AML-193 (cell line): ENCODE results near the gene SH3PXD2A.
A peak's percentile ranks its signal among the peaks of the same experiment; 100 is the strongest.
"Not testable (repeated sequence)": the region's sequence is repeated elsewhere in the genome, so short reads cannot be mapped to it uniquely, and the experiment has no call there.

Experiments
- DNase-seq, 2 experiments: peaks; one replicate each; lab custom pipeline; 2025; lab: John Stamatoyannopoulos, UW

SH3PXD2A gene

DNA sequence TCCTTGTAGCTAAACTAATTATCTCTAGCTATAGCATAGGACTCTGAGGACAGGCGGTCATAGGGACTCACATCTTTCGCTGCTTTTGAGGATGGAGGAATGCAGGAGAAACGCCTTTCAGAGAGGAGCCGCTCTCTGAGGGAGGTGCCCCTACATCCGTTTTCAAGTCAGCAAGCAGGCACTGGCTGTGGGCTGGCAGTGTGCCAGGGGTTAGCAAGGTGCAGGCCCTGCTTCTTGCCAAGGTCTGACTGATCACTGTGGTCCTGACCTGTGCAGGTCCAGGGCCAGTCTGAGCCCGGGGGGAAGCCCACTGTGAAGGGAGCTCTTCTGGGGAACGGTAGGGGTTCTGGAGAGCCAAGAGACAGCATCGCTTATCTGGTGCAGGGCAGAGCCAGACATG lies 89.4 kb downstream of the SH3PXD2A start:
- DNase-seq, result no peak

- no peak for DNase-seq
Measured at GRCh38 chr10:103765168-103765567, 90.2 kb downstream of the SH3PXD2A start.

- DNase-seq, result no peak
Measured at GRCh38 chr10:103764296-103765088, 90.9 kb downstream of the SH3PXD2A start.

GRCh38 chr10:103763374-103764202 lies 91.8 kb downstream of the SH3PXD2A start:
- DNase-seq, result peak; percentile 87 to 92

DNA sequence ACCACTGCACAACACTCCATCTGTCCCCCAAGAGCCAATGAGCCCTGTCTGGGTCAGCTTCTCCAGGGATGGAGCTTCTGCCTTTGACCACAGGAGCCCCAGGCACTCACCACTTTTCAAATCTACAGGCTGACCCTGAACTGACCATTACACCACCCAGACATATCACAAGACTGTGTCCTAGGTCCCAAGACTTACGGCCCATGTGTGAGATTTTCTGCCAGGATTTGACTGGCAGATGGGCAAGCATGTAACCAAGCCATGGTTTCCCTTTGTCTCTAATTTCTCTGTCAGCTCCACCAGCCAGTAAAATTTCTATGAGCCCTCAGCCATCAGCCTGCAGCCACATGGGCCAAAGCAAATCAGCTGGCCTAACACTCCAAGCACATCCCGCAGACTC lies 92.5 kb downstream of the SH3PXD2A start:
- DNase-seq, result no peak

- DNase-seq, result no peak
Measured at GRCh38 chr10:103762162-103762561, 93.2 kb downstream of the SH3PXD2A start.

DNA sequence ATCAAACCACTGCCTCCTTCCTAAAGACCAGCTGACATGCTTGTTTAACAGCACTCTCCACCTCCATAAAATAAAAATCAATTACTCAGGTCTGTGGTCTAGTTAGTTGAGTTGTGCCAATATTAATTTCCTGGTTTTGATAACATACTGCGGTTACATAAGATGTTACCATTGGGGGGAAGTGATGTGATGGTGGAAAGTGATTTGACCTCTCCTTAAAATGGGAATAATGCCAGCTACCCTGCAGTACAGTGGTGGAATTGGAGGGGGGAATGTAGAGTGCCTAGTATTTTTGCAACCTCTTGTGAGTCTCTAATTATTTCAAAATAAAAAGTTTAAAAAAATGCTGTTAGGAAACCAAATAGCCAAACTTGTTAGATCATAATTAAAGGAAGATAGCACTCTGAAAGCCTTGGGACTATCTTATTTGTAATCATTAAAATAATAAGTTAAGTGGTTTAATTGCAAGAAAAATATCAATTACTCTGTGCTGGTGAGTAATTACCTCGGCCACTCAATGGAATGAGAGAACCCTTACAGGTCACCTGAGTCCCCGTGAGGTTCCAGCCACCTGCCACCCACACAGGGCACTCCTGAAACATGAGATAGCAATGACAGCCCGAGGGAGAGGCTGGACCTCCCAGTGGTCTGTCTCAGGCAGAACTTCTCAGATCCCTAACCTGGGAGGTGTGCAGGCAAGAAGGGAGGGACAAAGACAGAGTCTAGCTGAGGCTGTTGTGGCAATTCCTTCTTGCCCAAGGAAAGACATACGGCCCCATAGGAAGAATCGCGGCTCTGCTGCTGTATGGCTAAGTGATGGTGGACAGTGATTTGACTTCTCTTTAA lies 94.1 kb downstream of the SH3PXD2A start:
- peak; percentile 36 to 60 for DNase-seq

DNA sequence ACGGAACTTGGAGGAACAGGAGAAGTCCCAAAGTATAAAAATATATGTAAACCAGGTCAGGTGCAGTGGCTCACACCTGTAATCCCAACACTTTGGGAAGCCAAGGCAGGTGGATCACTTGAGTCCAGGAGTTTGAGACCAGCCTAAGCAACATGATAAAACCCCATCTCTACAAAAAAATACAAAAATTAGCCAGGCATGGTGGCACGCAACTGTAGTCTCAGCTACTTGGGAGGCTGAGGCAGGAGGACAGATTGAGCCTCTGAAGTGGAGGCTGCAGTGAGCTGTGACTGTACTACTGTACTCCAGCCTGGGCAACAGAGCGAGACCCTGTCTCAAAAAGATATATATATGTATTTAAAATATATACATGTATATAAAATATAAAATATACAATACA lies 95.1 kb downstream of the SH3PXD2A start:
- not testable (repeated sequence) for DNase-seq

DNA sequence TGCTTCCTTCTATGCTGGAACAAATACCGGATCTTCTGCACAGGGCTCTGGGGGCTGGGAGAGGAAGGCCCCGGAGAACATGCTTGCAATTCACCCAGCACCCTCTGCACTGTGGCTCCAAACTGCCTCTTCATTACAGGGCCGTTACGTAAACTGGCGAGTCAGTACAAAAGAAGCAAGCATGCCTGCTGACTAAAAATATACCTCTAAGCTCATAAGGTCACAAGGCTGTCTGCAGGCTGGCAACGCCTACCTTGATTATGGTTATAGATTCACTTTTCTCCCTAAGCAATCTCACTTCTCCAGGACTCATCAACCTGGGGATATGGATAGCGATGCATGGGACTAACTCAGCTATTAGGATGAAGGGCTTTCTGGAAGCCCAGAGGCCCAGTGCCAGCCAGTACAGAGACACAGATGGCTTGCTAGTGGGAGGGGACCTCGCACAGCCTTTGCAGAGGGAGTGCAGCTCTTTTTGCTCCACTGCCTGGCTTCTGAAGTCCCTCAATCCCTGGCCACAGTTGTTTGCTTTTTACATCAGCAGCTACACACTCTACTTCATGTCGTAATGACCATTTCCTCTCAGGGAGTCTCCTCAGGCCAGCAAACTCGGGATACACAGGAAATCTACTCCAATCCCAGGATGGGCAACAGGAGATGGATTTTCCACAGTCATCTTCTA lies 96.1 kb downstream of the SH3PXD2A start:
- DNase-seq, result peak; percentile 97 to 98

DNA sequence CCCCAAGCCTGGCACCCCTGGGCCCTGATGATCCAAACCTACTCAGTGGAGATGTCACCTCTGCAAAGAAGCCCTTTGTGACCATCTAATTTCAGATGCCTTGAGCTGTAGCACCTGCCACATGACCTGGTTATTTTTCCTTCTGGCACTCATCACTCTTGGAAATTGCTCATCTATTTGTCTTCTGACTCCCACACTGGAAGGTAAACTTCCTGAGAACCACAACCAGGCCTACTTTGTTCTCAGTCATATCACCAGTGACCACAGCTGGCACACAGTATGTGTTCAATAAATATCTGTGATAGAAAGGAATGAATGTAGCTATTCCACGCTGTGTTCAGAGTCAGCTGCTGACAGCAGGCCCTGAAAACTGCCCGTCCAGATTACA lies 97.1 kb downstream of the SH3PXD2A start:
- DNase-seq, result no peak

DNA sequence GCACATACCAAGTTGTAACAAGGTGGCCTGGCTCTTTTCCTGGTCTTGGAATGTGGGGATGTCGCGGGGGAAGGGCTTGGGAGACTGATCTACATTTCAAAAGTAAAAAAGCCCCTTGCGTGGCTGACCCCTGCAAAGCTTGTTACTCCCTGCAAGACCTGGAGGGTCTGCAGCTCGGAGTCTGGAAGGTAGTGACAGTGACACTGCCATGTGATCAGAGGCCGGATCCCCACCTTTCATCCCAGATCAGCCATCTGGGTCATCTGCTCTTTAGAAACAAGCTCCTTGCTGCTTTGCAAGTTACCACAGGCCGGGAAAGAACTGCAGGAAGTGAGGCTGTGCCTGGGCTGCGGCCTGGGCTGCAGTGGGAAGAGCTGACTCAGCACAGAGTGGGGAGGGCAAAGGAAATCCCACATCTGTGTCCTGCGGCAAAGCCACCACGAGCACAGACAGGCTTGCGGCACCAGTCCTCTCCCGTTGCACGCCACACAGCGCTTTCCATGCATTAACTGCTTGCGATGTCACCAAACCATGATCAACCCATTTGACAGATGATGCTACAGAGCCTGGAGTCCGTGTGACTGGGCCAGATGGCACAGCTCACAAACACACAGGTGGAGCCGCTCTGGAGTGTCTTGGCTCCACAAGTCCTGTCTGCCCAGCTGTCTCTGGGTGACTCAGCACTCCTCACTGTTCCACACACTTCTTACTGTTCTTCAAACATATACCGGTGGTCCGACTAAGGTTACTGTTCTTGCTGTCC lies 97.7 kb downstream of the SH3PXD2A start:
- peak; percentile 89 to 92 for DNase-seq

DNA sequence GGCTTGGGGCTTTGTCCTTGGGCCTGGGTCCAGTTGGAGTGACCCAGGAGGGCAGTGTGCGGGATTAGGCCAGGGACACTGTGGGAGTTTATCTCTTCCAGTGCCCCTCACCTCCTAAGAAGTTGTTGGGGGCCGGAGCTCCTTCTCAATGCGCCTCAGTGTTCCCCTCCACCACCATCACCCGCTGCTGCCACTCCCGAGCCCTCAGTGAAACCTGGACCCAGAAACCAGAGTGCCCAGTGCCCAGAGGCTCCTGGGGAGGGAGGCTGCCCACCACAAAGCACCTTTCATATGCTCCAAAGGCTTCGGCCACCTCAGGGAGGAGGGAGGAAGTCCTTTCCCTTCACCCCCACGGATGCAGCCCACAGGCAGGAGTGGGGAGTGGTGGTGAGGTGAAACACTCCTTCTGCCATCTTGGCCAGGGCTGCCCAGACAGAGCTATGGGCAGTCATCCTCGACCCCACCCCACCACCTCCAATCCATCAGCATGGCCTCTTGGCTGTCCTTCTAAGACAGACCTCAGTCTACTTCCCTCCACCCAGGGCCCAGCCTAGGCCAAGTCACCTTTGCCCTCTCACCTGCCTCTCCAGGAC lies 99.0 kb downstream of the SH3PXD2A start:
- DNase-seq, result no peak

GRCh38 chr10:103752680-103753248 lies 102.6 kb downstream of the SH3PXD2A start:
- peak; percentile 36 to 37 for DNase-seq

GRCh38 chr10:103751667-103752290 lies 103.6 kb downstream of the SH3PXD2A start:
- DNase-seq, result no peak

DNA sequence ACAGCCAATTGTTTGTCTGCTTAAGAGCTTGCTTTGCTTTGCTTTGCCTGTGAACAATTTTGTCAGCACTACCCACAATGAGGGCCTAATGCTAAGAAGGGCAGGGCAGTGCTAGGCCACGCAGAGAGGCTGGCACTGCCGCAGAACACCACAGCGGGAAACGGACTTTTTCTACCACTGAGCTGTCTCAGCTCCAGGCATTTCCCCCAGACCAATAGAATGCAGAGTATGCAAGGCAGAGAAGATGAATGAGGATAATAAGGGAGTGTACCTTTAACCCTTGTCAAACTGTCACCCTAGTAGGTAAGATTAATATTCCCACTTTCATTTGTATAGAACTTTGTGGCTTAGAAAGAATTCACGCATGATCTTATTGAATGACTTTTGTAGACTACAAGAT lies 104.5 kb downstream of the SH3PXD2A start:
- DNase-seq, result no peak

DNA sequence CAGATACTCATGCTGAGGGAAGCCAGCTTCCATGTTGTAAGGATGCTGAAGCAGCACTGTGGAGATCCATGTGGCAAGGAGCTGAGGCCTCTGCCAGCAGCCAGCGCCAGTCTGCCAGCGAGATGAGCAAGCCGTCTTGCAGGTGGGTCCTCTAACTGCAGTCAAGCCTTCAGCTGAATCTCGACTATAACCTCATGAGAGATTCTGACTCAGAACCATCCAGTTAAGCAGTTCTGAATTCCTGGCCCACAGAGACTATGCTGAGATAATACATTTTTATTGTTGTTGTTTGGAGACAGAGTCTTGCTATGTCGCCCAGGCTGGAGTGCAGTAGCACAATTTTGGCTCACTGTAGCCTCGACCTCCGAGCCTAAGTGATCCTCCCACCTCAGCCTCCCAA lies 105.6 kb downstream of the SH3PXD2A start:
- DNase-seq, result no peak

DNA sequence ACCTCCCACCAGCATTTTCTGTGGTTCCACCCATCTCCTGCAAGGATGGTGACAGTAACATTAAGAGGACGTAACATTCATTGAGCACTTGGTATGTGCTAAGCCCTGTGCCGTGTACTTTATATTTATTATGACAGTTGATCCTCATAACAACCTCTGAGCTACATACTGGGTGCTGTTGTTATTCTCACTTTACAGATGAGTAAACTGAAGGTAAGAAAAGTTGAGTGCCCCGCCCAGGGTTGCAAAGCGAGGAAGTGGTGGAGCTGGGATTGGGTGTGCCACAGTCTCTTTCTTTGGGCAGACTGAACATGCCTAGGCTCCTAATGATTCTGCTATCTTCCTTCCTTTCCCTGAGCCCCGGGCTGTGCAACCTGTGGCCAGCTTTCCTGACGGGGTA lies 107.4 kb downstream of the SH3PXD2A start:
- DNase-seq, result no peak

DNA sequence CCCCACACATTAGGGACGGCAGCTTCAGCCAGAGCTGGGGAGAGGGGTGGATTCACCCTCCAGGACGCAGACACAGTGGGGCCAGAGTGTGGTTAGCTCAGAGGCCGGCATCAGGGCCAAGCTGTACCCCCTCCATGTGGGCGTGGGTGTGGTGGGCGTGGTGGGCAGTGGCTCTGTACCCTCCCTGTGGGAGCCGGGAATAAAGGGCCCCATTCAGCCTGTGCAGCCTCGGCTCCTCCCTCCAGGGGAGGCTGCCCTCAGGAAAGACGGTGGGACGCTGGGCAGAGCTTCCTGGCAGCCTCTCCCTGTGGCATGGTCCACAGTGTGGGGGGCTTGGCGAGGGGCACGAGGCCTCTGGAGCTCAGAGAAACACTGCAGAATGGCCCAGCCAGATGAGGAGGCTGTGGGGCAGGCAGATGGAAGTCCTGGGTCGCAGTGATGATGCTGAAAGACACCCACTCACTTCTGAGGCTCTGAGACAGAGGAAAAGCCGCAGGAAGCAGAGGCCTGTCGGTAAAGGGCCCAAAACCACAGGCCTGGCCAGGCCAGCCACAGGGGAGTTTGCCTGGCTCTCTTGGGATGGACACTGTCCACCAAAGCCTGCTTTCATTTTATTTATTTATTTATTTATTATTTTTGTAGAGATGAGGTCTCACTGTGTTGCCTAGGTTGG lies 108.0 kb downstream of the SH3PXD2A start:
- no peak for DNase-seq

DNA sequence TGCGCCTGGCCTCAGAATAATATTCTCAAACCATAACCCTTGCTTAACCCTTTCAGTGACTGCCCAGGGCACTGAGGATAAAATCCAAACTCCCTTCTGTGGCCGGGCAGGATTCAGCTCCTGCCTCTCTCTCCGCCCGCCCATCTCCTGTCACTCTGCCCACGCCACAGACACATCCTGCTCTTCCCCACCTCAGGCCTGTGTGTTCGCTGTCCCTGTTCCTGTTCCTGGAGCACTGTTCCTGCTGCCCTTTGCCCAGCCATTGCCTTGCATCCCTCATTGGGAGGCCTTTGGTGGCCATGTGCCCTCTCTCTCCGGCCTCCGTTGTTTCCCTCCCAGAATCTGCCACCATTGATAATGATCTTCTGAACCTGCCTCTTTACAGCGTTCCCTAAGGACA lies 108.8 kb downstream of the SH3PXD2A start:
- DNase-seq, result no peak
